Retina (tissue), 1 donor: ENCODE measurements around the gene PPOX.

Experiments used
- DNase-seq: peaks from one replicate; pipeline ENCODE4 v3.0.0-alpha.2; 2016

Gene PPOX

GRCh38 chr1:161198897-161199431 is 32.7 kb downstream of the PPOX start, which contains the start of gene ADAMTS4:
ADAMTS4 (minus strand) TSS chr1:161199054; CDS start chr1:161198627, 427 bp downstream.
- DNase-seq: no peak

- DNase-seq: no peak
Measured at GRCh38 chr1:161199506-161200139, 33.4 kb downstream of the PPOX start.

GRCh38 chr1:161200421-161200991 is 34.3 kb downstream of the PPOX start:
- DNase-seq: no peak

- DNase-seq: peak; percentile 39
Measured at GRCh38 chr1:161200992-161201835, 35.0 kb downstream of the PPOX start.

GRCh38 chr1:161201836-161202712 is 35.8 kb downstream of the PPOX start, which contains the start of gene NDUFS2:
NDUFS2 (plus strand) TSS chr1:161202367; CDS start chr1:161202386, 19 bp downstream.
- DNase-seq: peak; percentile 98

- DNase-seq: no peak
Measured at GRCh38 chr1:161206411-161207140, 40.4 kb downstream of the PPOX start.

- no peak for DNase-seq
Measured at GRCh38 chr1:161207173-161207572, 40.9 kb downstream of the PPOX start.

GRCh38 chr1:161209790-161210409 is 43.7 kb downstream of the PPOX start:
- peak; percentile 69 for DNase-seq

GRCh38 chr1:161214369-161214768 is 48.1 kb downstream of the PPOX start:
- DNase-seq: no peak

- no peak for DNase-seq
Measured at GRCh38 chr1:161215076-161215475, 48.9 kb downstream of the PPOX start, which contains the start of gene FCER1G. FCER1G (plus strand) TSS chr1:161215295; CDS start chr1:161215322, 27 bp downstream.

- no peak for DNase-seq
Measured at GRCh38 chr1:161216945-161217712, 50.9 kb downstream of the PPOX start.

GRCh38 chr1:161217831-161218230 is 51.6 kb downstream of the PPOX start:
- DNase-seq: no peak

- no peak for DNase-seq
Measured at GRCh38 chr1:161218301-161219077, 52.3 kb downstream of the PPOX start.

GRCh38 chr1:161219078-161219892 is 53.1 kb downstream of the PPOX start:
- no peak for DNase-seq

GRCh38 chr1:161220002-161220401 is 53.8 kb downstream of the PPOX start:
- DNase-seq: no peak
